GM12878 (cell line): Measurements from ENCODE around the gene ZNF148.

Experiments used
- CHD1 ChIP-seq: IDR thresholded peaks from 2 replicates; pipeline ENCODE4 v1.6.1; 2012; ENCODE audit warnings: low read depth, low read length, improper control_type of control experiment
- KDM1A ChIP-seq: fragments of 200-600 bp; sonication (generic); IDR thresholded peaks from 2 replicates; pipeline ENCODE4 v1.6.1; 2016; ENCODE audit warnings: borderline replicate concordance
- NRF1 ChIP-seq: conservative IDR thresholded peaks from 2 replicates; pipeline ENCODE4 v1.6.1; 2011; ENCODE audit warnings: mild to moderate bottlenecking, low read depth, low read length, improper control_type of control experiment
- POLR2A ChIP-seq: IDR thresholded peaks from 2 replicates; pipeline ENCODE4 v1.6.1; 2011; ENCODE audit warnings: low read depth, mild to moderate bottlenecking, low read length
- POLR2AphosphoS2 ChIP-seq: IDR thresholded peaks from 2 replicates; pipeline ENCODE4 v1.6.1; 2011; ENCODE audit warnings: low read depth, mild to moderate bottlenecking, low read length, improper control_type of control experiment, moderate library complexity
- POLR2AphosphoS5 ChIP-seq: IDR thresholded peaks from 2 replicates; pipeline ENCODE4 v1.6.1; 2011; ENCODE audit warnings: mild to moderate bottlenecking, low read length, inconsistent platforms
- RBBP5 ChIP-seq: fragments of 200-600 bp; sonication (generic); conservative IDR thresholded peaks from 2 replicates; pipeline ENCODE4 v1.6.1; 2016
- STAT1 ChIP-seq: fragments of 450-650 bp; conservative IDR thresholded peaks from 2 replicates; pipeline ENCODE4 v1.6.1; 2014; ENCODE audit warnings: antibody characterized with exemption, mild to moderate bottlenecking
- TARDBP ChIP-seq: IDR thresholded peaks from 2 replicates; pipeline ENCODE4 v1.6.1; 2016; ENCODE audit warnings: borderline replicate concordance
- TF ChIP-seq, protein P1 (sequence below): IDR thresholded peaks from 2 replicates; pipeline ENCODE4 v1.6.1; 2012; ENCODE audit warnings: low read length, inconsistent platforms
- TF ChIP-seq, protein P2 (sequence below): fragments of 450-650 bp; IDR thresholded peaks from 2 replicates; pipeline ENCODE4 v1.6.1; 2017; ENCODE audit warnings: mild to moderate bottlenecking, moderate library complexity
- TF ChIP-seq, protein P3 (sequence below), 3 experiments: IDR thresholded peaks in 2 of 3; conservative IDR thresholded peaks in 1 of 3; 2 replicates each; pipeline ENCODE4 v1.5.1; 2011; ENCODE audit warnings: low read depth in 3 of 3, low read length in 3 of 3, mild to moderate bottlenecking in 3 of 3, control low read depth in 2 of 3, moderate library complexity in 2 of 3, inconsistent platforms in 1 of 3, mixed read lengths in 1 of 3; ENCODE audit not compliant: control insufficient read depth in 2 of 3, insufficient read depth in 1 of 3; ENCODE audit errors: extremely low read depth in 1 of 3
- TF ChIP-seq, protein P4 (sequence below): fragments of 450-650 bp; IDR thresholded peaks from 2 replicates; pipeline ENCODE4 v1.6.1; 2016; ENCODE audit warnings: mild to moderate bottlenecking, moderate library complexity, borderline replicate concordance

DNA sequence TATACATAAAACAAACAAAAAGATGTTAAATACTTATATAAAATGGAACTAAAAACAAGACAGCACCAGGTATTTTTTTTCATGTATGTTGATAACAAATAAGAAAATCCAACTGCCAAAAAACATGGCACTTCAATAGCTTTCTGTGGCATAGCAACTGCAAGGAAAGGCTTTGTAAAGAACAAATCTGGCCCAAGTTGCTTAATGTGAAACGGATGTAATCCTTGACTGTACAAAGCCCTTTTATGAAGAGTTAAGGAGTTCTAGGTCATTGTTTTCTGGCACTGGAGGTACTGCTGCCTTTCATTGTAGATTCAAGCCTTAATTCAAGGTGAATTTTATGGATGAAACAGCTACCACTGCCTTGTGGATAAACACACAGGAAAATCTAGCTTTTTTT lies 93.7 kb downstream of the ZNF148 start:
- TF ChIP-seq POLR2AphosphoS2 (no peak), POLR2A (no peak), POLR2AphosphoS5 (no peak), TARDBP (no peak), CHD1 (no peak), KDM1A (no peak), RBBP5 (no peak), NRF1 (no peak), STAT1 (no peak)
- TF ChIP-seq, protein P1, sequence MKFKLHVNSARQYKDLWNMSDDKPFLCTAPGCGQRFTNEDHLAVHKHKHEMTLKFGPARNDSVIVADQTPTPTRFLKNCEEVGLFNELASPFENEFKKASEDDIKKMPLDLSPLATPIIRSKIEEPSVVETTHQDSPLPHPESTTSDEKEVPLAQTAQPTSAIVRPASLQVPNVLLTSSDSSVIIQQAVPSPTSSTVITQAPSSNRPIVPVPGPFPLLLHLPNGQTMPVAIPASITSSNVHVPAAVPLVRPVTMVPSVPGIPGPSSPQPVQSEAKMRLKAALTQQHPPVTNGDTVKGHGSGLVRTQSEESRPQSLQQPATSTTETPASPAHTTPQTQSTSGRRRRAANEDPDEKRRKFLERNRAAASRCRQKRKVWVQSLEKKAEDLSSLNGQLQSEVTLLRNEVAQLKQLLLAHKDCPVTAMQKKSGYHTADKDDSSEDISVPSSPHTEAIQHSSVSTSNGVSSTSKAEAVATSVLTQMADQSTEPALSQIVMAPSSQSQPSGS, result no peak
- TF ChIP-seq, protein P2, sequence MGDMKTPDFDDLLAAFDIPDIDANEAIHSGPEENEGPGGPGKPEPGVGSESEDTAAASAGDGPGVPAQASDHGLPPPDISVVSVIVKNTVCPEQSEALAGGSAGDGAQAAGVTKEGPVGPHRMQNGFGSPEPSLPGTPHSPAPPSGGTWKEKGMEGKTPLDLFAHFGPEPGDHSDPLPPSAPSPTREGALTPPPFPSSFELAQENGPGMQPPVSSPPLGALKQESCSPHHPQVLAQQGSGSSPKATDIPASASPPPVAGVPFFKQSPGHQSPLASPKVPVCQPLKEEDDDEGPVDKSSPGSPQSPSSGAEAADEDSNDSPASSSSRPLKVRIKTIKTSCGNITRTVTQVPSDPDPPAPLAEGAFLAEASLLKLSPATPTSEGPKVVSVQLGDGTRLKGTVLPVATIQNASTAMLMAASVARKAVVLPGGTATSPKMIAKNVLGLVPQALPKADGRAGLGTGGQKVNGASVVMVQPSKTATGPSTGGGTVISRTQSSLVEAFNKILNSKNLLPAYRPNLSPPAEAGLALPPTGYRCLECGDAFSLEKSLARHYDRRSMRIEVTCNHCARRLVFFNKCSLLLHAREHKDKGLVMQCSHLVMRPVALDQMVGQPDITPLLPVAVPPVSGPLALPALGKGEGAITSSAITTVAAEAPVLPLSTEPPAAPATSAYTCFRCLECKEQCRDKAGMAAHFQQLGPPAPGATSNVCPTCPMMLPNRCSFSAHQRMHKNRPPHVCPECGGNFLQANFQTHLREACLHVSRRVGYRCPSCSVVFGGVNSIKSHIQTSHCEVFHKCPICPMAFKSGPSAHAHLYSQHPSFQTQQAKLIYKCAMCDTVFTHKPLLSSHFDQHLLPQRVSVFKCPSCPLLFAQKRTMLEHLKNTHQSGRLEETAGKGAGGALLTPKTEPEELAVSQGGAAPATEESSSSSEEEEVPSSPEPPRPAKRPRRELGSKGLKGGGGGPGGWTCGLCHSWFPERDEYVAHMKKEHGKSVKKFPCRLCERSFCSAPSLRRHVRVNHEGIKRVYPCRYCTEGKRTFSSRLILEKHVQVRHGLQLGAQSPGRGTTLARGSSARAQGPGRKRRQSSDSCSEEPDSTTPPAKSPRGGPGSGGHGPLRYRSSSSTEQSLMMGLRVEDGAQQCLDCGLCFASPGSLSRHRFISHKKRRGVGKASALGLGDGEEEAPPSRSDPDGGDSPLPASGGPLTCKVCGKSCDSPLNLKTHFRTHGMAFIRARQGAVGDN, result no peak
- TF ChIP-seq, protein P3, sequence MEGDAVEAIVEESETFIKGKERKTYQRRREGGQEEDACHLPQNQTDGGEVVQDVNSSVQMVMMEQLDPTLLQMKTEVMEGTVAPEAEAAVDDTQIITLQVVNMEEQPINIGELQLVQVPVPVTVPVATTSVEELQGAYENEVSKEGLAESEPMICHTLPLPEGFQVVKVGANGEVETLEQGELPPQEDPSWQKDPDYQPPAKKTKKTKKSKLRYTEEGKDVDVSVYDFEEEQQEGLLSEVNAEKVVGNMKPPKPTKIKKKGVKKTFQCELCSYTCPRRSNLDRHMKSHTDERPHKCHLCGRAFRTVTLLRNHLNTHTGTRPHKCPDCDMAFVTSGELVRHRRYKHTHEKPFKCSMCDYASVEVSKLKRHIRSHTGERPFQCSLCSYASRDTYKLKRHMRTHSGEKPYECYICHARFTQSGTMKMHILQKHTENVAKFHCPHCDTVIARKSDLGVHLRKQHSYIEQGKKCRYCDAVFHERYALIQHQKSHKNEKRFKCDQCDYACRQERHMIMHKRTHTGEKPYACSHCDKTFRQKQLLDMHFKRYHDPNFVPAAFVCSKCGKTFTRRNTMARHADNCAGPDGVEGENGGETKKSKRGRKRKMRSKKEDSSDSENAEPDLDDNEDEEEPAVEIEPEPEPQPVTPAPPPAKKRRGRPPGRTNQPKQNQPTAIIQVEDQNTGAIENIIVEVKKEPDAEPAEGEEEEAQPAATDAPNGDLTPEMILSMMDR (IDR thresholded peaks at IDR 0.05 in 2 of 3, conservative IDR thresholded peaks at IDR 0.05 in 1 of 3; ENCODE audit: control insufficient read depth in 2 of 3, extremely low read depth in 1 of 3, insufficient read depth in 1 of 3, low read depth in 3 of 3, low read length in 3 of 3), result no peak
- TF ChIP-seq, protein P4, sequence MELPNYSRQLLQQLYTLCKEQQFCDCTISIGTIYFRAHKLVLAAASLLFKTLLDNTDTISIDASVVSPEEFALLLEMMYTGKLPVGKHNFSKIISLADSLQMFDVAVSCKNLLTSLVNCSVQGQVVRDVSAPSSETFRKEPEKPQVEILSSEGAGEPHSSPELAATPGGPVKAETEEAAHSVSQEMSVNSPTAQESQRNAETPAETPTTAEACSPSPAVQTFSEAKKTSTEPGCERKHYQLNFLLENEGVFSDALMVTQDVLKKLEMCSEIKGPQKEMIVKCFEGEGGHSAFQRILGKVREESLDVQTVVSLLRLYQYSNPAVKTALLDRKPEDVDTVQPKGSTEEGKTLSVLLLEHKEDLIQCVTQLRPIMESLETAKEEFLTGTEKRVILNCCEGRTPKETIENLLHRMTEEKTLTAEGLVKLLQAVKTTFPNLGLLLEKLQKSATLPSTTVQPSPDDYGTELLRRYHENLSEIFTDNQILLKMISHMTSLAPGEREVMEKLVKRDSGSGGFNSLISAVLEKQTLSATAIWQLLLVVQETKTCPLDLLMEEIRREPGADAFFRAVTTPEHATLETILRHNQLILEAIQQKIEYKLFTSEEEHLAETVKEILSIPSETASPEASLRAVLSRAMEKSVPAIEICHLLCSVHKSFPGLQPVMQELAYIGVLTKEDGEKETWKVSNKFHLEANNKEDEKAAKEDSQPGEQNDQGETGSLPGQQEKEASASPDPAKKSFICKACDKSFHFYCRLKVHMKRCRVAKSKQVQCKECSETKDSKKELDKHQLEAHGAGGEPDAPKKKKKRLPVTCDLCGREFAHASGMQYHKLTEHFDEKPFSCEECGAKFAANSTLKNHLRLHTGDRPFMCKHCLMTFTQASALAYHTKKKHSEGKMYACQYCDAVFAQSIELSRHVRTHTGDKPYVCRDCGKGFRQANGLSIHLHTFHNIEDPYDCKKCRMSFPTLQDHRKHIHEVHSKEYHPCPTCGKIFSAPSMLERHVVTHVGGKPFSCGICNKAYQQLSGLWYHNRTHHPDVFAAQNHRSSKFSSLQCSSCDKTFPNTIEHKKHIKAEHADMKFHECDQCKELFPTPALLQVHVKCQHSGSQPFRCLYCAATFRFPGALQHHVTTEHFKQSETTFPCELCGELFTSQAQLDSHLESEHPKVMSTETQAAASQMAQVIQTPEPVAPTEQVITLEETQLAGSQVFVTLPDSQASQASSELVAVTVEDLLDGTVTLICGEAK, result no peak
